Neural progenitor cell (in vitro differentiated cells): Measurements from ENCODE around the gene IL11RA. TPM values are rescaled to one million over a fixed set of nuclear protein-coding genes. Genes with fewer than 3 reads are reported as not detected.

ENCODE experiments used
- DNase-seq: peaks from one replicate; pipeline ENCODE4 v3.0.0-alpha.2; 2016; ENCODE audit warnings: low spot score
- H2AFZ ChIP-seq: fragments of 200-600 bp; sonication (generic); replicated peaks from 2 replicates; pipeline ENCODE4 v1.6.1; 2016; ENCODE audit warnings: antibody characterized with exemption
- H3F3A ChIP-seq: fragments of 200-600 bp; sonication (generic); 2 replicates; pipeline ENCODE4 v1.6.1; 2016; ENCODE audit warnings: antibody characterized with exemption, low read depth
- H3K27ac ChIP-seq: fragments of 200-600 bp; sonication (generic); 2 replicates; pipeline ENCODE4 v1.5.1; 2016; ENCODE audit warnings: mild to moderate bottlenecking
- H3K27me3 ChIP-seq: fragments of 200-600 bp; sonication (generic); 2 replicates; pipeline ENCODE4 v1.6.1; 2016; ENCODE audit warnings: mild to moderate bottlenecking, moderate library complexity
- H3K36me3 ChIP-seq: fragments of 200-600 bp; sonication (generic); 2 replicates; pipeline ENCODE4 v1.5.1; 2016
- H3K4me1 ChIP-seq: fragments of 200-600 bp; sonication (generic); 2 replicates; pipeline ENCODE4 v1.6.1; 2016; ENCODE audit warnings: mixed run types
- H3K4me2 ChIP-seq: fragments of 200-600 bp; sonication (generic); 2 replicates; pipeline ENCODE4 v1.6.1; 2016
- H3K4me3 ChIP-seq: fragments of 200-600 bp; sonication (generic); 2 replicates; pipeline ENCODE4 v1.5.1; 2016
- H3K79me2 ChIP-seq: fragments of 200-600 bp; sonication (generic); 2 replicates; pipeline ENCODE4 v1.6.1; 2016; ENCODE audit warnings: low read depth
- H3K9ac ChIP-seq: fragments of 200-600 bp; sonication (generic); 2 replicates; pipeline ENCODE4 v1.6.1; 2016
- H3K9me3 ChIP-seq: fragments of 200-600 bp; sonication (generic); 2 replicates; pipeline ENCODE4 v1.5.1; 2016; ENCODE audit warnings: low read depth
- H4K20me1 ChIP-seq: fragments of 200-600 bp; sonication (generic); 2 replicates; pipeline ENCODE4 v1.6.1; 2016; ENCODE audit warnings: low read depth
- H3K27ac Mint-ChIP-seq: 3 replicates; pipeline ENCODE4 v1.8.0; 2021; ENCODE audit warnings: mixed read lengths
- H3K27me3 Mint-ChIP-seq: 2 replicates; pipeline ENCODE4 v1.8.0; 2022; ENCODE audit warnings: low read depth, mild to moderate bottlenecking, inconsistent platforms, moderate library complexity, mixed read lengths; ENCODE audit not compliant: insufficient read depth
- H3K36me3 Mint-ChIP-seq: 3 replicates; pipeline ENCODE4 v1.8.0; 2021; ENCODE audit warnings: mixed read lengths
- H3K4me1 Mint-ChIP-seq: 3 replicates; pipeline ENCODE4 v1.8.0; 2021; ENCODE audit warnings: mixed read lengths
- H3K4me3 Mint-ChIP-seq: 3 replicates; pipeline ENCODE4 v1.8.0; 2021; ENCODE audit warnings: mild to moderate bottlenecking, moderate library complexity, mixed read lengths
- H3K9me3 Mint-ChIP-seq: 3 replicates; pipeline ENCODE4 v1.8.0; 2020; ENCODE audit warnings: mixed read lengths
- CTCF ChIP-seq: fragments of 200-600 bp; sonication (generic); IDR thresholded peaks from 2 replicates; pipeline ENCODE4 v1.5.1; 2017; ENCODE audit warnings: antibody characterized with exemption, mild to moderate bottlenecking
- EZH2 ChIP-seq: fragments of 200-600 bp; sonication (generic); IDR thresholded peaks from 2 replicates; pipeline ENCODE4 v1.6.1; 2017; ENCODE audit warnings: antibody characterized with exemption, mild to moderate bottlenecking, moderate library complexity
- EZH2phosphoT487 ChIP-seq: fragments of 200-600 bp; sonication (generic); IDR thresholded peaks from 2 replicates; pipeline ENCODE4 v1.6.1; 2017; ENCODE audit warnings: antibody characterized with exemption
- total RNA-seq: library from RNA; depleted of rRNA; stranded (reverse); fragments of >200 nt; gene quantifications from 2 replicates; pipeline ENCODE4 v1.2.3, GENCODE V29; 2015; ENCODE audit warnings: low replicate concordance

IL11RA gene
- total RNA-seq, 1 donor from 2014 or later, result 12.7 TPM

DNA sequence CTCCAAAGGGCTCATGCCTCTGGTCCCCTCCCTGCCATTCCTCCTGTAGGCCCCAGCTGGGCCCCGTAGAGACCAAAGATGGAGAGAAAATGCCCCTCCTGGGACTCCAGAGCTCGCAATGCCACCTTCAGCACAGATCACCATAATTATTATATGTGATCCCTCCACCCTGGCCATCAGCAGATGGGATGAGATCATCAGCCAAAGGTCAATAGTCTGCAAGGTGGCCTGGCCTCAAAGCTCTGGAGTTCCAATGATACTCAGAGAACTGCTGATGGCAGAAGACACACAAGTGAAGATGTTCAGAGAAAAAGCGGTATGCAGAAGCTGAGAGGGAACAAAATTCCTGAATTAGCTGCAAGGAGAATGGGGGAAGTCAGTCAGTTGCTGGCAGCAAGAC lies 45.1 kb upstream of the IL11RA start:
- no peaks in the 10 kb centered on the region for H3K36me3 ChIP-seq
- H3K27me3 ChIP-seq, result peaks cover 14% of the 10 kb centered on the region
- no peak for DNase-seq
- no peak overlapping the region for H2AFZ ChIP-seq
- TF ChIP-seq EZH2phosphoT487 (no peak), EZH2 (no peak), CTCF (no peak)
- Mint-ChIP-seq H3K9me3 (no peaks in the 10 kb centered on the region), H3K4me3 (no peak overlapping the region), H3K27me3 (peaks cover 4% of the 10 kb centered on the region), H3K36me3 (no peaks in the 10 kb centered on the region), H3K27ac (no peak overlapping the region), H3K4me1 (peaks cover 29% of the 10 kb centered on the region)
- peaks cover 8% of the 10 kb centered on the region for H3K4me1 ChIP-seq
- peaks cover 13% of the 10 kb centered on the region for H3K79me2 ChIP-seq
- no peaks in the 10 kb centered on the region for H3K9me3 ChIP-seq
- H3K9ac ChIP-seq, result no peak overlapping the region
- no peak overlapping the region for H3K27ac ChIP-seq
- H3K4me2 ChIP-seq, result no peak overlapping the region
- no peaks in the 10 kb centered on the region for H4K20me1 ChIP-seq
- no peak overlapping the region for H3K4me3 ChIP-seq
- H3F3A ChIP-seq, result no peaks in the 10 kb centered on the region

DNA sequence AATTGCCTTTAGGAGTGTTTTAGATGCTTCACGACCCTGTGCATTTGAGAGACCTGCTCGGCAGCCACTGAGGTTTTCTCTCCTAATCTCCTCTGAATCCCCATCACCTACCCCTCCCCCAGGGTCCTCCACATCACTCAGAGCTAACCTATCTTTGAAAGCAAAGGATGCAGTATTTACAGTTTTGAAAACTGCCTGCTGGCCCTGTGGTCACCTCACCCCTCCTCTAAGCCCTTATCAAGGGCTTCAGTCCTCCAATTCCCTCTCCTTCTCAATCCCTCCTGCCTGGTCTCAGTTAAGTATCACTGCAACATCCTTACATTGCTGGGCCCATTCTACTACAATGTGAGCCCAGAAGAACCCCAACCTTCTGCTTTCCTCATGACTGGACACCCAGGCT lies 44.7 kb upstream of the IL11RA start:
- H3K9me3 Mint-ChIP-seq, result no peaks in the 10 kb centered on the region
- H3K27ac Mint-ChIP-seq, result no peak overlapping the region
- Histone ChIP-seq H3K4me2 (no peak overlapping the region), H3K9me3 (no peaks in the 10 kb centered on the region), H3K4me3 (no peak overlapping the region), H3K79me2 (peaks cover 13% of the 10 kb centered on the region), H3K27ac (no peak overlapping the region), H3K9ac (no peak overlapping the region), H3K36me3 (no peaks in the 10 kb centered on the region), H3K27me3 (peaks cover 14% of the 10 kb centered on the region), H4K20me1 (no peaks in the 10 kb centered on the region), H3K4me1 (peaks cover 8% of the 10 kb centered on the region), H2AFZ (no peak overlapping the region), H3F3A (peaks cover 3% of the 10 kb centered on the region)
- TF ChIP-seq EZH2 (no peak), CTCF (no peak), EZH2phosphoT487 (no peak)
- H3K4me3 Mint-ChIP-seq, result no peak overlapping the region
- peaks cover 28% of the 10 kb centered on the region for H3K4me1 Mint-ChIP-seq
- no peaks in the 10 kb centered on the region for H3K36me3 Mint-ChIP-seq
- DNase-seq, result no peak
- H3K27me3 Mint-ChIP-seq, result peaks cover 5% of the 10 kb centered on the region

GRCh38 chr9:34610434-34611206 lies 41.4 kb upstream of the IL11RA start:
- Histone ChIP-seq H3K79me2 (peaks cover 13% of the 10 kb centered on the region), H3K9me3 (no peaks in the 10 kb centered on the region), H3F3A (peaks cover 14% of the 10 kb centered on the region), H3K4me2 (peak overlapping the region; percentile 86), H3K4me1 (peaks cover 8% of the 10 kb centered on the region), H3K4me3 (peak overlapping the region; percentile 66), H2AFZ (no peak overlapping the region), H3K36me3 (no peaks in the 10 kb centered on the region), H4K20me1 (no peaks in the 10 kb centered on the region), H3K27ac (no peak overlapping the region), H3K27me3 (peaks cover 4% of the 10 kb centered on the region), H3K9ac (peak overlapping the region; percentile 46)
- no peaks in the 10 kb centered on the region for H3K9me3 Mint-ChIP-seq
- DNase-seq, result no peak
- H3K27me3 Mint-ChIP-seq, result peaks cover 14% of the 10 kb centered on the region
- TF ChIP-seq CTCF (no peak), EZH2 (no peak), EZH2phosphoT487 (no peak)
- H3K4me1 Mint-ChIP-seq, result peaks cover 24% of the 10 kb centered on the region
- peak overlapping the region; percentile 90 for H3K4me3 Mint-ChIP-seq
- no peaks in the 10 kb centered on the region for H3K36me3 Mint-ChIP-seq
- H3K27ac Mint-ChIP-seq, result peak overlapping the region; percentile 58
